ENCODE measurements around the gene SH3GL2.

The SH3GL2 gene

GRCh38 chr9:17635115-17635890 lies 56.4 kb downstream of the SH3GL2 start:
- no peak overlapping the region for H3K27ac ChIP-seq
- no peak for TF ChIP-seq CTCF (conservative IDR thresholded peaks at IDR 0.05)

- no peak overlapping the region for H3K27ac ChIP-seq
- TF ChIP-seq CTCF (conservative IDR thresholded peaks at IDR 0.05): no peak
These were observed 57.5 kb downstream of the SH3GL2 start for GRCh38 chr9:17636349-17636748.

GRCh38 chr9:17636821-17637220 lies 58.0 kb downstream of the SH3GL2 start:
- no peak overlapping the region for H3K27ac ChIP-seq
- TF ChIP-seq CTCF (conservative IDR thresholded peaks at IDR 0.05): no peak

GRCh38 chr9:17637229-17637628 lies 58.4 kb downstream of the SH3GL2 start:
- TF ChIP-seq CTCF (conservative IDR thresholded peaks at IDR 0.05): no peak
- no peak overlapping the region for H3K27ac ChIP-seq

GRCh38 chr9:17648516-17648915 lies 69.7 kb downstream of the SH3GL2 start:
- TF ChIP-seq CTCF (conservative IDR thresholded peaks at IDR 0.05): no peak
- no peak overlapping the region for H3K27ac ChIP-seq

GRCh38 chr9:17651725-17652124 lies 72.9 kb downstream of the SH3GL2 start:
- no peak overlapping the region for H3K27ac ChIP-seq
- no peak for TF ChIP-seq CTCF (conservative IDR thresholded peaks at IDR 0.05)

GRCh38 chr9:17653947-17654465 lies 75.1 kb downstream of the SH3GL2 start:
- no peak overlapping the region for H3K27ac ChIP-seq
- no peak for TF ChIP-seq CTCF (conservative IDR thresholded peaks at IDR 0.05)
